GM23338 (cell line): ENCODE data around the gene GATAD2B.

Experiments
- CTCF ChIP-seq, 2 experiments: fragments of 200-600 bp in 1 of 2; sonication (generic) in 1 of 2; conservative IDR thresholded peaks; 2 replicates each; pipeline versions ENCODE4 v1.5.1 to v1.6.1; 2016 to 2017; ENCODE audit warnings: antibody characterized with exemption in 2 of 2, low read depth in 2 of 2, mild to moderate bottlenecking in 2 of 2, moderate library complexity in 1 of 2
- EZH2 ChIP-seq: fragments of 200-600 bp; sonication (generic); IDR thresholded peaks from one replicate; pipeline ENCODE4 v1.8.0; 2017; ENCODE audit warnings: antibody characterized with exemption, mild to moderate bottlenecking, low read depth; ENCODE audit not compliant: unreplicated experiment
- EZH2phosphoT487 ChIP-seq: fragments of 200-600 bp; sonication (generic); IDR thresholded peaks from one replicate; pipeline ENCODE4 v1.8.1; 2018; ENCODE audit warnings: antibody characterized with exemption; ENCODE audit not compliant: unreplicated experiment
- JUNB ChIP-seq: IDR thresholded peaks from one replicate; pipeline ENCODE4 v1.6.1; 2016; ENCODE audit warnings: antibody characterized with exemption; ENCODE audit not compliant: unreplicated experiment
- POLR2AphosphoS5 ChIP-seq: IDR thresholded peaks from 2 replicates; pipeline ENCODE4 v1.6.1; 2016; ENCODE audit warnings: antibody characterized with exemption, low read depth
- REST ChIP-seq: IDR thresholded peaks from one replicate; pipeline ENCODE4 v1.6.1; 2018; ENCODE audit warnings: antibody characterized with exemption; ENCODE audit not compliant: unreplicated experiment
- STAT1 ChIP-seq: IDR thresholded peaks from one replicate; pipeline ENCODE4 v1.6.1; 2016; ENCODE audit warnings: antibody characterized with exemption; ENCODE audit not compliant: unreplicated experiment
- ZNF114 ChIP-seq: fragments of 250-450 bp; sonication (Bioruptor Pico); IDR thresholded peaks from 2 replicates; pipeline ENCODE4 v1.5.0; 2020; ENCODE audit warnings: mild to moderate bottlenecking, moderate library complexity
- ZNF331 ChIP-seq: fragments of 250-450 bp; sonication (Bioruptor Pico); IDR thresholded peaks from 2 replicates; pipeline ENCODE4 v1.5.0; 2020; ENCODE audit warnings: low read depth, mild to moderate bottlenecking, moderate library complexity

- TF ChIP-seq CTCF (conservative IDR thresholded peaks at IDR 0.05; ENCODE audit: low read depth in 2 of 2) (no peak), POLR2AphosphoS5 (no peak), JUNB (no peak), EZH2 (no peak), EZH2phosphoT487 (no peak), REST (no peak), ZNF114 (CRISPR knock-in tag) (no peak), ZNF331 (CRISPR knock-in tag) (no peak), STAT1 (no peak)
These were observed 162.3 kb downstream of the GATAD2B start for GRCh38 chr1:153760440-153760839.
